HG03460 (cell line): Measurements from ENCODE around the gene CALHM1.
"Not testable (repeated sequence)": the region's sequence is repeated elsewhere in the genome, so short reads cannot be mapped to it uniquely, and the experiment has no call there.

Experiments
- ATAC-seq: cut with Tn5 transposase; IDR thresholded peaks from one replicate; pipeline ENCODE4 v1.9.1; 2021; ENCODE audit not compliant: unreplicated experiment

The CALHM1 gene

GRCh38 chr10:103433858-103434257, 24.8 kb downstream of the CALHM1 start:
- no peak for ATAC-seq

DNA sequence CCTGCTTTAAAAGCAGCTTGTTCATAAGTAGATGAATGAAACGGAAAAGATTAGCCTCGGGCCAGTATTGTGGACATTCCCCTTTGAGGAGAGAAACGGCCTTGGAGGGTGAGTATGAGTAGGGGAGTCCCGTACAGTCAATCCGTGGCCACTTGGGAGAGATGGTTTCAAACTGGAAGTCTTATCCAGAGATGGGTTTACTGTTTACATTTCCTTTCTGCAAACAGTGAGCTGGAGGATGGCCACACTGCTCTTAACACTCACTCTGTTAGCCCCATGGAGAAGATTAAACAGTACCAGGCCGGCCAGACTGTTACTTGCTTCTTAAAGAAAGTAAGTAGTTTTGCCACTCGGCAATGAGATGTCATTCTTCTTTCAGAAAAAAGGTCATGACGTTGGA, 26.8 kb downstream of the CALHM1 start:
- ATAC-seq = no peak

DNA sequence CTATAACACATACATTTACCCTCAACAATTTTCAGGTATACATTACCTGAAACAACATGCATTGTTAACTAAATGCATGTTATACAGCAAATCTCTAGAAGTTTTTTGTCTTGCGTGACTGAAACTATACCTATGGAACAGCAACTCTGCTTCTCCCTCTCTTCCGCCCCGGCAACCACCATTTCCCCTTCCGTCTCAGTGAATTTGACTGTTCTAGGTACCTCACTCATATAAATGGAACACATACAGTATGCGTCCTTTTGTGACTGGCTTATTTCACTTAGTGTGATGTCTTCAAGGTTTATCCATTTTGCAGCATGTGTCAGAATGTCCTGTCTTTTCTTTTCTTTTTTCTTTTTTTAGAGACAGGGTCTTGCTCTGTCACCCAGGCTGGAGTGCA, 29.1 kb downstream of the CALHM1 start:
- no peak for ATAC-seq

- no peak for ATAC-seq
These were observed 29.6 kb downstream of the CALHM1 start for GRCh38 chr10:103428989-103429643.

DNA sequence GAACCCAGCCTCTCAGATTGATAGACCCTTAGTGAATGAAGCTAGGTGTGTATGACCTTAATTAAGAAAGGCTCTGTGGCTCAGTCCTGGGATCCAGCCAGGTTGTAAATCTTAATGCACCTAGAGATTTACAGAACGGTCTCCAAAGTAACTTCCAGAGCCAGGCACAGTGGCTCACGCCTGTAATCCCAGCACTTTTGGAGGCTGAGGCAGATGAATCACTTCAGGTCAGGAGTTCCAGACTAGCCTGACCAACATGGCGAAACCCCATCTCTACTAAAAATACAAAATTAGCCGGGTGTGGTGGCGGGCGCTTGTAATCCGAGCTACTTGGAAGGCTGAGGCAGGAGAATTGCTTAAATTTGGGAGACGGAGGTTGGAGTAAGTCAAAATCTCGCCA, 30.8 kb downstream of the CALHM1 start:
- no peak for ATAC-seq

GRCh38 chr10:103423748-103424147, 35.0 kb downstream of the CALHM1 start:
- no peak for ATAC-seq

GRCh38 chr10:103419101-103419500, 39.6 kb downstream of the CALHM1 start:
- ATAC-seq = no peak

- no peak for ATAC-seq
These were observed 41.1 kb downstream of the CALHM1 start for GRCh38 chr10:103417601-103418000.

DNA sequence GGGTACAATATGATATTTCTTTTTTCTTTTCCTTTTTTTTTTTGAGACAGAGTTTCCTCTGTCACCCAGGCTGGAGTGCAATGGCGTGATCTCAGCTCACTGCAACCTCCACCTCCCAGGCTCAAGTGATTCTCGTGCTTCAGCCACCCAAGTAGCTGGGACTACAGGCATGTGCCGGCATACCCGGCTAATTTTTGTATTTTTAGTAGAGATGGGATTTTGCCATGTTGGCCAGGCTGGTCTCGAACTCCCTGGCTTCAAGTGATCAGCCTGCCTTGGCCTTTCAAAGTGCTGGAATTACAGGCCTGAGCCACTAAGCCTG, 41.6 kb downstream of the CALHM1 start:
- ATAC-seq = not testable (repeated sequence)

DNA sequence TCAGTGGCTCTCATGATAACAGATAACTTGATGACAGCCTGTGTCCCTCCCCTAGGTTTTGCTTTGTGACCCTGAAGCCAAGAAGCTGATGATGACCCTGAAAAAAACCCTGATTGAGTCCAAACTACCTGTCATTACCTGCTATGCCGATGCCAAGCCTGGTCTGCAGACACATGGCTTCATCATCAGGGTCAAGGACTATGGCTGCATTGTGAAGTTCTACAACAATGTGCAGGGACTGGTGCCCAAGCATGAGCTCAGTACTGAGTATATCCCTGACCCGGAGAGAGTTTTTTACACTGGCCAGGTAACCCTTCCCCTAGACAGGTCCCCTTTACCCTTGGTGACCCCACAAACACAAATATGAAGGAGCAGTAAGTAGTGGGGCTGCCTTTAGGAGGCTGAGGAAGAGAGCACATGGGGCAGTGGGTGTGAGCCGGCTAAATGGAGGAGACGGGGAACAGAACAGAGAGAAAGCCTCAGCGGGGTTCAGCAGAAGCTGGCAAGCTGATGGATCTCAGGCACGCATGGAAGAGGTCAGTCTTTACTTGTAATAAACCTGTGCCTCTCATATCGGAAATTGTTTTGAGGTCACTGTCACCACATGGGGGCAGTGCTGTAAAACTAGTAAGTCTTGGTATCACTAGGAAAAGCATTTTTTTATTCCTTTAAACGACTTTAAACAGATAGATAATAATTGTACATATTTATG, 42.1 kb downstream of the CALHM1 start:
- ATAC-seq = no peak

DNA sequence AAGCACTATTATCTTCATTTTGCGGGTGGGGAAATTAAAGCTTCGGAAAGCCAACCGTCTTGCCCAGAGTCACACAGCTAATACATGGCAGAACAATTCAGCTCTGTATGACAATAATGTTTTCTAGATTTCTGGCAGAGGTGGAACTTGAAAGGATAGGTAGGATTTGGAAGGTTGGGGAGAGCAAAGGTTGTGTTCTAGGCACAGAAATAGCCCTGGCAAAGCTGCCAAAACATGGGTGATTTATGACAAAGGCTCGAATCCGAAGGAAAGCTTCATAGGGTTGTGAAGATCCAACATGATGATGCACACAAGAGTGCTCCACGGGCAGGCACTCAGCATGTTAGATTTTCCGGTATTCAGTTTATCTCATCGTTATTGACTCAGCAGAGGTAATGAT, 43.1 kb downstream of the CALHM1 start:
- ATAC-seq = no peak

GRCh38 chr10:103413564-103413963, 45.1 kb downstream of the CALHM1 start:
- ATAC-seq = no peak
